Hepatocyte (in vitro differentiated cells): ENCODE results near the gene RASGRP2. TPM values are rescaled to one million over a fixed set of nuclear protein-coding genes. Genes with fewer than 3 reads are reported as not detected.

Experiments
- DNase-seq: peaks from one replicate; pipeline ENCODE4 v3.0.0-alpha.2; 2016; ENCODE audit warnings: low spot score
- H2AFZ ChIP-seq: fragments of 200-600 bp; sonication (generic); 2 replicates; pipeline ENCODE4 v1.6.0; 2016; ENCODE audit warnings: antibody characterized with exemption, mild to moderate bottlenecking
- H3K27ac ChIP-seq: fragments of 200-600 bp; sonication (generic); 2 replicates; pipeline ENCODE4 v1.5.1; 2016; ENCODE audit warnings: mild to moderate bottlenecking
- H3K27me3 ChIP-seq: fragments of 200-600 bp; sonication (generic); 2 replicates; pipeline ENCODE4 v1.6.1; 2016
- H3K36me3 ChIP-seq: fragments of 200-600 bp; sonication (generic); replicated peaks from 2 replicates; pipeline ENCODE4 v1.5.1; 2016; ENCODE audit warnings: low read depth; ENCODE audit not compliant: insufficient read depth
- H3K4me1 ChIP-seq: fragments of 200-600 bp; sonication (generic); 2 replicates; pipeline ENCODE4 v1.5.1; 2016; ENCODE audit warnings: mild to moderate bottlenecking, moderate library complexity; ENCODE audit not compliant: insufficient read depth
- H3K4me2 ChIP-seq: fragments of 200-600 bp; sonication (generic); 2 replicates; pipeline ENCODE4 v1.6.0; 2016
- H3K4me3 ChIP-seq: fragments of 200-600 bp; sonication (generic); 2 replicates; pipeline ENCODE4 v1.5.1; 2016; ENCODE audit warnings: mild to moderate bottlenecking
- H3K79me2 ChIP-seq: fragments of 200-600 bp; sonication (generic); 2 replicates; pipeline ENCODE4 v1.6.0; 2017; ENCODE audit warnings: mild to moderate bottlenecking
- H3K9me2 ChIP-seq: fragments of 200-600 bp; sonication (generic); replicated peaks from 2 replicates; pipeline ENCODE4 v1.6.0; 2017; ENCODE audit warnings: mild to moderate bottlenecking; ENCODE audit not compliant: insufficient read depth
- H3K9me3 ChIP-seq: fragments of 200-600 bp; sonication (generic); 2 replicates; pipeline ENCODE4 v1.5.1; 2016; ENCODE audit warnings: low read depth, mild to moderate bottlenecking
- H4K20me1 ChIP-seq: fragments of 200-600 bp; sonication (generic); 2 replicates; pipeline ENCODE4 v1.6.0; 2016; ENCODE audit warnings: mild to moderate bottlenecking; ENCODE audit not compliant: insufficient read depth, poor library complexity, severe bottlenecking
- CTCF ChIP-seq: fragments of 200-600 bp; sonication (generic); IDR thresholded peaks from 2 replicates; pipeline ENCODE4 v1.5.1; 2016; ENCODE audit warnings: antibody characterized with exemption, mild to moderate bottlenecking; ENCODE audit not compliant: poor library complexity
- EZH2 ChIP-seq: fragments of 200-600 bp; sonication (generic); IDR thresholded peaks from 2 replicates; pipeline ENCODE4 v1.6.1; 2016; ENCODE audit warnings: antibody characterized with exemption, mild to moderate bottlenecking, borderline replicate concordance
- EZH2phosphoT487 ChIP-seq: fragments of 200-600 bp; sonication (generic); IDR thresholded peaks from one replicate; pipeline ENCODE4 v1.6.1; 2018; ENCODE audit warnings: antibody characterized with exemption, mild to moderate bottlenecking, low read depth, moderate library complexity; ENCODE audit not compliant: unreplicated experiment, severe bottlenecking
- WGBS: methylation state at CpG from one replicate; pipeline ENCODE4 v1.1.6; 2016; ENCODE audit warnings: low lambda C conversion rate; ENCODE audit errors: missing lambda C conversion rate; 5-methylcytosine and 5-hydroxymethylcytosine counted together
- polyA plus RNA-seq: library from polyadenylated mRNA; unstranded; fragments of >200 nt; fragmentation: Nextera tagmentation; extraction: Ambion mirVana; gene quantifications from 2 replicates; pipeline ENCODE4 v1.2.1, GENCODE V29; 2016
- total RNA-seq: library from RNA; depleted of rRNA; stranded (reverse); fragments of >200 nt; gene quantifications from 2 replicates; pipeline ENCODE4 v1.2.3, GENCODE V29; 2014

RASGRP2 gene
- total and polyA plus RNA-seq, 2 experiments from 2014 or later: 0.10 to 3.2 TPM

DNA sequence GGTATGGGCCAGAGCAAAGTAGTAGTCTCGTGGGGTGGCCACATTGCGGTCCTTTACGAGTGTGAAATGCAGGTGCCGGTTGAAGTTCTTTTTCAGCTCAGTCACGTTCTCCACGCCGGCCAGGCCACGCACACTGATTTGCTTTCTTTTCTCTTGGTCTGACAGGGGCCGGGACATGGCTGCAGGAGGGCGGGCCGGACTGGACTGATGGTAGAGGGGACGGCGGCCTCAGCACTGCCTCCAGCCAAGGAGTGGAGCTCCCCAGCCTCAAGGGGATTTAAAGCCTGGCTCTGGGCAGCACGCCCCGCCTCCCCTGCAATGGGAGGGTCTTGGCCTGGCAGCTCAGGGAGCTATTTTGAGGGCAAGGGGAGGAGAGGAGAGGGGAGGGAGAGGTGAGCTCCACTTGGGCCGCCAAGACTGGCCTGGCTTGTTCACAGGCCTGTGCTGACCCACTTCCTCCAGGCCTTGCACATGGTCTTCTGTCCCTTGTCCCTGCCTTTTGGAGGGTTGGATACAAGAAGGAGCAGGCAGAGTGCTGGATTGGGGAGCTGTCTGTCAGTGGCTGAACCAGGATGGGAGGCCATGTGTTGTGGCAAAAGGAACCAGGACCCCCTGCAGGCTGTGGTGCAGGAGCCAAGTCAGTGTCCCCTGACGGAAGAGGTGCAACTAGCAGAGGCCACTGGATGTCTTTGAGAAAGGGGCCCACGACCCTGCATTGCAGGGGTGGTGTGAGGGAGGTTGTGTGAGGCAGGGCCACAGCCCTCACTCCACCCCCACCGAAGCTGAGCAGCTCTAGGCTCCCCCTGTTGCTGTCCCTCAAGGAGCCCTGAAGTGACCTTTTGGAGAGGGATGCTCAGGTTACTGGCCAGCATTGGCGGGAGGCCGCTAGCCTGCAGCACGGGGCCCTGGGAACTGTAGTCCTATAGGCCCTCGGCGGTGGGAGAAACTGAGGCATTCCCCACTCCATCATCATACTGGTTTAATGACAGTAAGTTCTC lies 16.1 kb upstream of the RASGRP2 start, which contains the start of gene PYGM:
Gene PYGM, minus strand, starts transcription at position 253 of the 998 bp plus-strand sequence. Its CDS starts 76 bp downstream, at position 177.
- H3K9me3 ChIP-seq: no peaks in the 10 kb centered on the region
- no peaks in the 10 kb centered on the region for H3K27me3 ChIP-seq
- no peaks in the 10 kb centered on the region for H3K79me2 ChIP-seq
- no peak within 1 kb of the TSS for H3K4me3 ChIP-seq
- H3K9me2 ChIP-seq: no peaks in the 10 kb centered on the region
- no peak within 1 kb of the TSS for H2AFZ ChIP-seq
- peaks cover 27% of the 10 kb centered on the region for H4K20me1 ChIP-seq
- no peak within 1 kb of the TSS for H3K27ac ChIP-seq
- TF ChIP-seq EZH2phosphoT487 (no peak), CTCF (no peak), EZH2 (no peak)
- peaks cover 2% of the 10 kb centered on the region for H3K36me3 ChIP-seq
- no peak within 1 kb of the TSS for H3K4me2 ChIP-seq
- H3K4me1 ChIP-seq: peaks cover 9% of the 10 kb centered on the region
- DNase-seq: peak; percentile 66
- 41% methylated on average over 22 of the region's 24 CpGs for WGBS

DNA sequence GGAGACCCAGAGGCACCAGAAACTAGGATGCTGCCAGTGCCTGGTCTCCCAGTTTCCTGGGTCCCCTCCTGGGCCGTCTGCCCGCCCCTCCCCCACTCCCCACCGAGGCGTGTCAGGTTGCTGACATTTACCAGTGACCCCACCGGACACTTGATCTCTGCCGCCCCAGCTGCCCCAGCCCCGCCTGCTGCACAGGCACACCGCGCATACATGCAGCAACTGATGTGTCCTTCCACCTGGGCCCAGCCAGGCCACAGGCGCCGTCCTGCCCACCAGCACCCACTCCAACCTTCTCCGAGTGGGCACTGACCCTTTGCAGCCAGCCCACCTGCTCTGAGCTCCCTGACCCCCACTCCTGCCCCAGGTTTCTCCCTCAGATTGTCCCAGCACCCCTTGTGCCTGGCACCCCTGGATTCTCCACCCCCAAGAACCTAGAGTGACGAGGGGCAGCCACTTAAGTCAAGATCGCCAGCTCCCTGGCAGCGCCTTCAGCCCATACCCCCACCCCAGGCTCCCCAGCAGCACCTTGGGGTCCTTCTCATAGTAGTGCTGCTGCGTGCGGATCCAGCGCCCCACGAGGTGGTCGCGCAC lies 15.3 kb upstream of the RASGRP2 start:
- Histone ChIP-seq H2AFZ (no peak overlapping the region), H3K9me2 (no peaks in the 10 kb centered on the region), H3K27me3 (no peaks in the 10 kb centered on the region), H3K27ac (no peak overlapping the region), H3K36me3 (no peaks in the 10 kb centered on the region), H4K20me1 (peaks cover 19% of the 10 kb centered on the region), H3K4me2 (no peak overlapping the region), H3K9me3 (no peaks in the 10 kb centered on the region), H3K4me3 (no peak overlapping the region), H3K4me1 (peaks cover 9% of the 10 kb centered on the region), H3K79me2 (no peaks in the 10 kb centered on the region)
- DNase-seq: no peak
- WGBS: 70% methylated on average over 16 of the region's 21 CpGs
- no peak for TF ChIP-seq EZH2
- TF ChIP-seq EZH2phosphoT487: no peak
- TF ChIP-seq CTCF: no peak

DNA sequence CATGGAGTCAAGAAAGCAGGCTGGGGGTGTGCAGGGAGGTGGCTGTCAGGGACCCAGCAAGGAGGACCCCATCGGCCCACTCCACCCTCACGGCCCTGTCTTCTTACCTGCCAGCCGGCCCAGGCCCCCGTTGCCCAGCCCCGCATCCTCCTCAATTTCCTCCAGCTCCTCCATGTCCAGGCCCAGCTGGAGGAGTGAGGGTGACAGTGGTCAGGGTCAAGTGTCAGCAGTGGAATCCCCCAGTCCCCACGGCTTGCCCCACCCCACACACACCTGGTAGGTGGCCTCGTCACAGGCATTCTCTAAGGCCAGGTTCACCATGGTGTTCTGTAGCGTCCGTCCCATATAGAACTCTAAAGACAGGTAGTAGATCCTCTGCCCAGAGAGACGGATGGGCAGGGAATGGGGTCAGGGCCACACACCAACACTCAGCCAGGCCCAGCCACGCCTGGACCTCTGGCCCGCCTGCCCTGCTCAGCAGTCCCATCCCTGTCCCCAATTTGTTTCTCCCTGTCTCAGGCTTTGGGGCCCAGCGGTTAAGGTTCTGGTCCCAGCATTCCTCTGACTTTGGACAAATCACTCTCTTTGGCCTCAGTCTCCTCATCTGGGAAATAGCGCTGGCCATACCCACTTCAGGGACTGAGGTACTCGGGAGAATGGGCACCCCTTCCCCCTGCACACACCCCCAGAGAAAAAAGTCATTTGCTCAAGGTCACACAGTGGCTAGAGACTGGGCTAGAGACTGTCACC lies 14.6 kb upstream of the RASGRP2 start:
- H3K79me2 ChIP-seq: no peaks in the 10 kb centered on the region
- no peaks in the 10 kb centered on the region for H3K36me3 ChIP-seq
- WGBS: 90% methylated on average over 15 of the region's 15 CpGs
- H4K20me1 ChIP-seq: peaks cover 12% of the 10 kb centered on the region
- H3K9me3 ChIP-seq: no peaks in the 10 kb centered on the region
- no peaks in the 10 kb centered on the region for H3K9me2 ChIP-seq
- no peak overlapping the region for H3K27ac ChIP-seq
- H3K4me2 ChIP-seq: no peak overlapping the region
- peaks cover 9% of the 10 kb centered on the region for H3K4me1 ChIP-seq
- TF ChIP-seq EZH2phosphoT487: no peak
- no peak for TF ChIP-seq EZH2
- TF ChIP-seq CTCF: no peak
- H3K4me3 ChIP-seq: no peak overlapping the region
- H2AFZ ChIP-seq: no peak overlapping the region
- H3K27me3 ChIP-seq: no peaks in the 10 kb centered on the region
- no peak for DNase-seq
